B cell (primary cell): ENCODE data around the gene C2CD4A.

ENCODE experiments used
- EZH2 ChIP-seq: IDR thresholded peaks from 2 replicates; pipeline ENCODE4 v1.6.1; 2012; ENCODE audit warnings: borderline replicate concordance, low read depth, mild to moderate bottlenecking, moderate library complexity, low read length; ENCODE audit not compliant: insufficient read depth, poor library complexity, severe bottlenecking
- TF ChIP-seq, protein P1 (sequence below): fragments of 200-600 bp; IDR thresholded peaks from one replicate; pipeline ENCODE4 v1.8.0; 2022; ENCODE audit warnings: antibody characterized with exemption, mild to moderate bottlenecking

GRCh38 chr15:62112081-62112480 lies 45.3 kb downstream of the C2CD4A start:
- TF ChIP-seq, protein P1, sequence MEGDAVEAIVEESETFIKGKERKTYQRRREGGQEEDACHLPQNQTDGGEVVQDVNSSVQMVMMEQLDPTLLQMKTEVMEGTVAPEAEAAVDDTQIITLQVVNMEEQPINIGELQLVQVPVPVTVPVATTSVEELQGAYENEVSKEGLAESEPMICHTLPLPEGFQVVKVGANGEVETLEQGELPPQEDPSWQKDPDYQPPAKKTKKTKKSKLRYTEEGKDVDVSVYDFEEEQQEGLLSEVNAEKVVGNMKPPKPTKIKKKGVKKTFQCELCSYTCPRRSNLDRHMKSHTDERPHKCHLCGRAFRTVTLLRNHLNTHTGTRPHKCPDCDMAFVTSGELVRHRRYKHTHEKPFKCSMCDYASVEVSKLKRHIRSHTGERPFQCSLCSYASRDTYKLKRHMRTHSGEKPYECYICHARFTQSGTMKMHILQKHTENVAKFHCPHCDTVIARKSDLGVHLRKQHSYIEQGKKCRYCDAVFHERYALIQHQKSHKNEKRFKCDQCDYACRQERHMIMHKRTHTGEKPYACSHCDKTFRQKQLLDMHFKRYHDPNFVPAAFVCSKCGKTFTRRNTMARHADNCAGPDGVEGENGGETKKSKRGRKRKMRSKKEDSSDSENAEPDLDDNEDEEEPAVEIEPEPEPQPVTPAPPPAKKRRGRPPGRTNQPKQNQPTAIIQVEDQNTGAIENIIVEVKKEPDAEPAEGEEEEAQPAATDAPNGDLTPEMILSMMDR: no peak
- no peak for TF ChIP-seq EZH2
